Uterus (tissue), 4 donors: ENCODE data around the gene PCK2. TPM values are rescaled to one million over a fixed set of nuclear protein-coding genes. Genes with fewer than 3 reads are reported as not detected.

Experiments used
- DNase-seq, 2 donors: peaks; one replicate each; pipeline ENCODE4 v3.0.0-alpha.2; 2019 to 2020
- H3K27ac ChIP-seq, 2 donors: fragments of 200-600 bp; sonication (generic); 1 replicate in 1 of 2; 2 replicates in 1 of 2; pipeline ENCODE4 v1.5.1; 2016 to 2018
- H3K27me3 ChIP-seq, 2 donors: fragments of 200-600 bp; sonication (generic); one replicate each; pipeline ENCODE4 v1.5.1; 2018 to 2019; ENCODE audit warnings: control low read depth in 1 of 2
- H3K36me3 ChIP-seq, 2 donors: fragments of 200-600 bp; sonication (generic); one replicate each; pipeline ENCODE4 v1.5.1; 2019; ENCODE audit warnings: control low read depth in 1 of 2
- H3K4me1 ChIP-seq, 2 donors: fragments of 200-600 bp; sonication (generic); one replicate each; pipeline ENCODE4 v1.5.1; 2018 to 2019; ENCODE audit warnings: control low read depth in 1 of 2
- H3K4me3 ChIP-seq, 2 donors: fragments of 200-600 bp; sonication (generic); 1 replicate in 1 of 2; 2 replicates in 1 of 2; pipeline ENCODE4 v1.5.1; 2018 to 2019; ENCODE audit warnings: mild to moderate bottlenecking in 1 of 2
- H3K9me3 ChIP-seq, 2 donors: fragments of 200-600 bp; sonication (generic); one replicate each; pipeline ENCODE4 v1.5.1; 2019; ENCODE audit warnings: control low read depth in 1 of 2
- POLR2A ChIP-seq, 2 donors: fragments of 450-650 bp; IDR thresholded peaks; one replicate each; pipeline ENCODE4 v1.6.1; 2016; ENCODE audit warnings: antibody characterized with exemption in 2 of 2, mild to moderate bottlenecking in 1 of 2, moderate library complexity in 1 of 2
- intact Hi-C: fragments of 100-400 bp; cut with DNase I; formaldehyde crosslinking; loops from one replicate; pipeline ENCODE4 v1.15.1; 2023; ENCODE audit warnings: low total_unique reads
- total RNA-seq, 4 donors: library from RNA; depleted of rRNA in 3 of 4; stranded (reverse); fragments of >200 nt in 3 of 4; gene quantifications; one replicate each; pipeline versions ENCODE4 v1.1.0 to v1.2.4, GENCODE V29; 2014 to 2023
- TF ChIP-seq, protein P1 (sequence below), 4 experiments: fragments of 200-600 bp in 2 of 4; fragments of 450-650 bp in 2 of 4; sonication (generic) in 2 of 4; IDR thresholded peaks; one replicate each; pipeline ENCODE4 v1.5.1; 2016 to 2019; ENCODE audit warnings: antibody characterized with exemption in 4 of 4, mild to moderate bottlenecking in 2 of 4, moderate library complexity in 1 of 4
- donor health status: DM: yes; HTN: yes; CAD: no.

Gene PCK2
- total RNA-seq, 4 donors from 2014 or later, result 13.1 to 19.4 (median 15.1) TPM; not detected in 1

DNA sequence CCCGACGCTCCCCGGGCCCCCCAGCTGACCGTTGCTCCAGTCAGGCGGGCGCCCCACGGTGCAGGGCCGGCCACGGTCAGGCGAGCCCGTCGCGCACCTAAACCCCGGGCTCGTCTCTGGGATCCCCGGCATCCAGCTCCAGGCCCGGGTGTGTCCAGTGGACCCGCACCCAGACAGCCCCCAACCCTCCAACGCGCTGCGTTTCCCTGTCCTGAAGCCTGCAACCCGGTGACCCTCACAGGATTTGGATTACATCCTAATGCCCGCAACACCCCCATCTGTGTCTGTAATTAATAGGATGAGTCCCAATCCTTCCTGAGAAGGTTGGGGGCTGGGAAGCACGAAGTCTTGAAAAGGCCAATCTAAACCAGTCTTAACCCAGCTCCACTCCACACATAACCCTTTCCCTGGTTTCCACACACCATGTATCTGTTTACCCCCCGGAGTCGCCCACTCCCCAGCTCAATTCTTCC lies 12.3 kb upstream of the PCK2 start:
- Histone ChIP-seq H3K4me3 (peak overlapping the region; percentile 13 to 41), H3K36me3 (no peaks in the 10 kb centered on the region), H3K9me3 (no peaks in the 10 kb centered on the region), H3K27me3 (no peaks in the 10 kb centered on the region), H3K4me1 (no peaks in the 10 kb centered on the region), H3K27ac (peak overlapping the region in 1 of 2 donors; percentile 0)
- intact Hi-C loops, result no loop called here
- TF ChIP-seq, protein P1, sequence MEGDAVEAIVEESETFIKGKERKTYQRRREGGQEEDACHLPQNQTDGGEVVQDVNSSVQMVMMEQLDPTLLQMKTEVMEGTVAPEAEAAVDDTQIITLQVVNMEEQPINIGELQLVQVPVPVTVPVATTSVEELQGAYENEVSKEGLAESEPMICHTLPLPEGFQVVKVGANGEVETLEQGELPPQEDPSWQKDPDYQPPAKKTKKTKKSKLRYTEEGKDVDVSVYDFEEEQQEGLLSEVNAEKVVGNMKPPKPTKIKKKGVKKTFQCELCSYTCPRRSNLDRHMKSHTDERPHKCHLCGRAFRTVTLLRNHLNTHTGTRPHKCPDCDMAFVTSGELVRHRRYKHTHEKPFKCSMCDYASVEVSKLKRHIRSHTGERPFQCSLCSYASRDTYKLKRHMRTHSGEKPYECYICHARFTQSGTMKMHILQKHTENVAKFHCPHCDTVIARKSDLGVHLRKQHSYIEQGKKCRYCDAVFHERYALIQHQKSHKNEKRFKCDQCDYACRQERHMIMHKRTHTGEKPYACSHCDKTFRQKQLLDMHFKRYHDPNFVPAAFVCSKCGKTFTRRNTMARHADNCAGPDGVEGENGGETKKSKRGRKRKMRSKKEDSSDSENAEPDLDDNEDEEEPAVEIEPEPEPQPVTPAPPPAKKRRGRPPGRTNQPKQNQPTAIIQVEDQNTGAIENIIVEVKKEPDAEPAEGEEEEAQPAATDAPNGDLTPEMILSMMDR (IDR thresholded peaks at IDR 0.05), result no peak
- TF ChIP-seq POLR2A (IDR thresholded peaks at IDR 0.05), result no peak
- no peak for DNase-seq

DNA sequence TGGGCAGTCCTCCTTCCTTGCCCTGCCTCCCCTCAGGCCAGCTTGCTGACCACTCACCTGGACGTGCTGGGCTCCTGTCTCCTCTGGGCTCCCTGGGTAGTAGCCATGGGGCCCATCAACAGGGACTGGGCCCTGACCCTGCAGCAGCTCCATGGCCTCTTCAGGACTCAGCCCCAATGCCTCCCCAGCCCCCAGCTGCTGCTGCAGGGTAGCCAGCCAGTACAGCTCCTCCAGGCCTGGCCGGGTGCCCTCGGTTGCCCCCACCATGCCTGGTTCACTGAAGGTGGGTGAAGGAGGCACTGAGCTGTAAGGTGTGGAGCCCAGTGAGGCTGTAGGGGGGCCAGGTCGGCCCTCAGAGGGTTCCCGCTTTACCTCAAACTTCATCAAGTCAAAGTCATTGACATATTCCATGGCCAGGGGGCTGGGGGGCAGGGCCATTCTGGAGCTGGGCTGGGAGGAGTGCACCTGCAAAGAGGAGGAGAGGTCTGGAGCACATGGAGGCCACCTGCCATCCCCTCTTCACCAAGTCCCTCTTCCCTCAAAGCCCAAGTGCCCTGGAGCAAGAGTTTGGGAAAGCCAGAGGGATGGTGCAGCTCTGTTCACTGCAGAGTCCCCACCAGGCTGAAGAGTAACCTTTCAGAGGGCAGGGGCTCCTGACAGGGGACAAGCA lies 11.6 kb upstream of the PCK2 start:
- H3K4me1 ChIP-seq, result no peaks in the 10 kb centered on the region
- no peaks in the 10 kb centered on the region for H3K27me3 ChIP-seq
- H3K9me3 ChIP-seq, result no peaks in the 10 kb centered on the region
- intact Hi-C loops, result no loop called here
- no peak for TF ChIP-seq POLR2A (IDR thresholded peaks at IDR 0.05)
- TF ChIP-seq, protein P1 (IDR thresholded peaks at IDR 0.05), result no peak
- no peak overlapping the region for H3K27ac ChIP-seq
- H3K4me3 ChIP-seq, result no peak overlapping the region
- H3K36me3 ChIP-seq, result no peaks in the 10 kb centered on the region
- no peak for DNase-seq

DNA sequence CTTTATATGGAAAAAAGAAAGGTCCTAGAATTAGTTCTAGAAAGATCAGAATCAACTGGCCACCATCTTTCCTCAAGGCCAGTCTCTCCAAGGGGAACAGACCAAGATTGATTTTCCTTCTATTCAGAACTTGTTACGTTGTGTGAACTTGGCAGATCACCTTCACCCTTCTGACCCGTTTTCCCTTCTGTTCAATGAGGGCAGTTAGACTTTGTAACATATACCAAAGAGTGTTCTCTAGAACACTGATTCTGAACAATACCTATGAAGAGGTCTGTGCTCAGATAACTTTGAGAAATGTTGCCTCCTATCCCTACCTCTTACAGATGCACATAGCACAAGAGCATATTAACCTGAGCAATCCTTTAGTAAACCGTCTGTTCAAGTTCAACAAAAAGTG lies 10.6 kb upstream of the PCK2 start:
- Histone ChIP-seq H3K27me3 (no peaks in the 10 kb centered on the region), H3K9me3 (no peaks in the 10 kb centered on the region), H3K4me3 (no peak overlapping the region), H3K4me1 (no peaks in the 10 kb centered on the region), H3K36me3 (no peaks in the 10 kb centered on the region), H3K27ac (no peak overlapping the region)
- intact Hi-C loops, result no loop called here
- no peak for DNase-seq
- no peak for TF ChIP-seq POLR2A (IDR thresholded peaks at IDR 0.05)
- TF ChIP-seq, protein P1 (IDR thresholded peaks at IDR 0.05), result no peak

DNA sequence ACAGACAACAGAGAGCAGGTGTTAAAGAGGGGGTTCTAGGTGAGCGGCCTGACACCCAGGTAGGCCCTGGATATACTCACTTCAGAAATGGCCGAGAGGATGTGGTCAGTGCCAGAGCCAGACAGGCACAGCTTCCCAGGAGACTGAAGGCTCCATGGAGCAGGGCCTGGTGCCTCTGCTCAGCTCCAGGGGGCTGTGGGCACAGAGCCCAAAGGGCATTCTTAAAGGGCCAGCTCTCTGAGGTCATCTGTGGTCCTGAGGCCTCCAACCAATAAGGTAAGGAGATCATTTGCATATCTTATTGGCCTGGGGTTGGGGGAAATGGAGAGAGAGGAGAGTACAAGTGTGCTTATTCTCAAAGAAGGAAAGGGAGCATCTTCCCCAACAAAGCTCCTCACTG lies 9.7 kb upstream of the PCK2 start:
- no peaks in the 10 kb centered on the region for H3K36me3 ChIP-seq
- H3K4me1 ChIP-seq, result no peaks in the 10 kb centered on the region
- intact Hi-C loops, result no loop called here
- no peaks in the 10 kb centered on the region for H3K9me3 ChIP-seq
- H3K4me3 ChIP-seq, result no peak overlapping the region
- H3K27me3 ChIP-seq, result no peaks in the 10 kb centered on the region
- DNase-seq, result no peak
- TF ChIP-seq POLR2A (IDR thresholded peaks at IDR 0.05), result no peak
- TF ChIP-seq, protein P1 (IDR thresholded peaks at IDR 0.05), result no peak
- H3K27ac ChIP-seq, result no peak overlapping the region

DNA sequence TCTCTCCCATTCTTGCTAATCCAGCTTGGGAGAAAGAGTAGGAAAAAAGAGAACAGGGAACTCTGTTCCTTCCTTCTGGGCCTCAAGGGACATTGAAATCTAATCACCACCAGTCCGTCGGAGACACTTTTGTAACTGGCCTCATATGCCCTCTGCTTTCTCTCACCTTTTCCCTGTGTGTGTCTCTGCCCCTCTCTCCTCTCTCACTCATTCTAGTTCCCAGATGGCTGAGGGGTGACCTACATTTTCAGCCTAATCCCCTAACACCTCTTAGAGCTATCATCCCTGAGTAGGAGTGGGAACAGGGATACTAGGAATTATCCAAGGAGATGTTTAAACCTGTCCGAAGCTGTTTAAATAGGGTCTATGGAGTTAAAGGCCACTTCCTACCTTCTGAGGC lies 8.9 kb upstream of the PCK2 start:
- H3K36me3 ChIP-seq, result no peaks in the 10 kb centered on the region
- intact Hi-C loops, result no loop called here
- no peaks in the 10 kb centered on the region for H3K4me1 ChIP-seq
- no peaks in the 10 kb centered on the region for H3K9me3 ChIP-seq
- no peak for DNase-seq
- TF ChIP-seq POLR2A (IDR thresholded peaks at IDR 0.05), result no peak
- TF ChIP-seq, protein P1 (IDR thresholded peaks at IDR 0.05), result no peak
- no peak overlapping the region for H3K4me3 ChIP-seq
- no peaks in the 10 kb centered on the region for H3K27me3 ChIP-seq
- H3K27ac ChIP-seq, result no peak overlapping the region
